ENCODE results near the gene ATP5IF1. TPM values are rescaled to one million over a fixed set of nuclear protein-coding genes. Genes with fewer than 3 reads are reported as not detected.

Gene ATP5IF1
- total and polyA plus RNA-seq, 10 of the 15 experiments (the other 5 are each of a cell fraction or from before 2014, with no cell fraction given): 253 to 1,210 (median 418) TPM

DNA sequence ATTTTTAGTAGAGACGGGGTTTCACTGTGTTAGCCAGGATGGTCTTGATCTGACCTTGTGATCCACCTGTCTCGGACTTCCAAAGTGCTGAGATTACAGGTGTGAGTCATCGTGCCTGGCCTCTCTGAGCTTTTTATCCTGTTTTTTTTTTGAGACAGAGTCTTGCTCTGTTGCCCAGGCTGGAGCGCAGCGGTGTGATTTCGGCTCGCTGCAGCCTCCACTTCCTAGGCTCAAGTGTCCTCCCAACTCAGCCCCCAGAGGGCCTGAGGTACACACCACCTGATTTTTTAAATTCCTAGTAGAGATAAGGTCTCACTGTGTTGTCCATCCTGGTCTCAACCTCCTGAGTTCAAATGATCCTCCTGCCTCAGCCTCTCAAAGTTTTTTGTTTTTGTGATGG is 43.8 kb downstream of the ATP5IF1 start (continued):
- TF ChIP-seq, protein P1, sequence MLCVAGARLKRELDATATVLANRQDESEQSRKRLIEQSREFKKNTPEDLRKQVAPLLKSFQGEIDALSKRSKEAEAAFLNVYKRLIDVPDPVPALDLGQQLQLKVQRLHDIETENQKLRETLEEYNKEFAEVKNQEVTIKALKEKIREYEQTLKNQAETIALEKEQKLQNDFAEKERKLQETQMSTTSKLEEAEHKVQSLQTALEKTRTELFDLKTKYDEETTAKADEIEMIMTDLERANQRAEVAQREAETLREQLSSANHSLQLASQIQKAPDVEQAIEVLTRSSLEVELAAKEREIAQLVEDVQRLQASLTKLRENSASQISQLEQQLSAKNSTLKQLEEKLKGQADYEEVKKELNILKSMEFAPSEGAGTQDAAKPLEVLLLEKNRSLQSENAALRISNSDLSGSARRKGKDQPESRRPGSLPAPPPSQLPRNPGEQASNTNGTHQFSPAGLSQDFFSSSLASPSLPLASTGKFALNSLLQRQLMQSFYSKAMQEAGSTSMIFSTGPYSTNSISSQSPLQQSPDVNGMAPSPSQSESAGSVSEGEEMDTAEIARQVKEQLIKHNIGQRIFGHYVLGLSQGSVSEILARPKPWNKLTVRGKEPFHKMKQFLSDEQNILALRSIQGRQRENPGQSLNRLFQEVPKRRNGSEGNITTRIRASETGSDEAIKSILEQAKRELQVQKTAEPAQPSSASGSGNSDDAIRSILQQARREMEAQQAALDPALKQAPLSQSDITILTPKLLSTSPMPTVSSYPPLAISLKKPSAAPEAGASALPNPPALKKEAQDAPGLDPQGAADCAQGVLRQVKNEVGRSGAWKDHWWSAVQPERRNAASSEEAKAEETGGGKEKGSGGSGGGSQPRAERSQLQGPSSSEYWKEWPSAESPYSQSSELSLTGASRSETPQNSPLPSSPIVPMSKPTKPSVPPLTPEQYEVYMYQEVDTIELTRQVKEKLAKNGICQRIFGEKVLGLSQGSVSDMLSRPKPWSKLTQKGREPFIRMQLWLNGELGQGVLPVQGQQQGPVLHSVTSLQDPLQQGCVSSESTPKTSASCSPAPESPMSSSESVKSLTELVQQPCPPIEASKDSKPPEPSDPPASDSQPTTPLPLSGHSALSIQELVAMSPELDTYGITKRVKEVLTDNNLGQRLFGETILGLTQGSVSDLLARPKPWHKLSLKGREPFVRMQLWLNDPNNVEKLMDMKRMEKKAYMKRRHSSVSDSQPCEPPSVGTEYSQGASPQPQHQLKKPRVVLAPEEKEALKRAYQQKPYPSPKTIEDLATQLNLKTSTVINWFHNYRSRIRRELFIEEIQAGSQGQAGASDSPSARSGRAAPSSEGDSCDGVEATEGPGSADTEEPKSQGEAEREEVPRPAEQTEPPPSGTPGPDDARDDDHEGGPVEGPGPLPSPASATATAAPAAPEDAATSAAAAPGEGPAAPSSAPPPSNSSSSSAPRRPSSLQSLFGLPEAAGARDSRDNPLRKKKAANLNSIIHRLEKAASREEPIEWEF (IDR thresholded peaks at IDR 0.05; ENCODE audit: insufficient replicate concordance, low read depth, low read length): no peak
- TF ChIP-seq POLR2AphosphoS2 (IDR thresholded peaks at IDR 0.05; ENCODE audit: low read depth, low read length) (no peak), CHD2 (IDR thresholded peaks at IDR 0.05; ENCODE audit: borderline replicate concordance, low read depth, low read length) (no peak)

DNA sequence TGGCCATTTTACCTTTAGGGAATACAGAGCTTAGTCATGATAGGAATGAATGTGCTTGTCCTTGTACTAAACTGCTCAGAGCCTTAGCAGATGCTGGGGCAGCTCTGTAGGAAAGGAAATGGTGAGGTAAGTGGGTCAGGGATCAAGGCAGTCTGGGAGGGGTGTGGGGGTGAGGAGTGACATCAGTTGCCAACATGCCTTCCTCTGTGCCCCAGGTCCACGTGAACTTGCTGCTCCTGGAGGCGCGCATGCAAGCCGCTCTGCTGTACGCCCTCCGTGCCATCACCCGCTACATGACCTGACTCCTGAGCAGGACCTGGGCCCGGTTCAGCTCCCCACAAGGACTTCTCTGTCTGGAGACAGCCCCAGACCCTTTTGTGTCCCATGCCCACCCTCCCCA is 44.6 kb downstream of the ATP5IF1 start:
- RAD21 ChIA-PET (ENCODE audit: unreplicated experiment): no interaction called here
- POLR2A ChIA-PET: no interaction called here
- Histone ChIP-seq H3K27me3 (replicated peaks in 1 of 2; ENCODE audit: control insufficient read depth in 2 of 2, insufficient read depth in 2 of 2, low read length in 1 of 2) (no peaks in the 10 kb centered on the region), H2AFZ (ENCODE audit: control insufficient read depth, low read depth, low read length) (no peak overlapping the region), H3K9ac (ENCODE audit: control insufficient read depth, insufficient read depth, low read length) (no peak overlapping the region), H3K27ac (ENCODE audit: control insufficient read depth, insufficient read depth) (no peak overlapping the region), H3K4me1 (ENCODE audit: control insufficient read depth, insufficient read depth, low read length) (no peaks in the 10 kb centered on the region), H3K79me2 (ENCODE audit: control insufficient read depth, insufficient read depth, low read length) (no peaks in the 10 kb centered on the region), H4K20me1 (ENCODE audit: control insufficient read depth, insufficient read depth) (no peaks in the 10 kb centered on the region), H3K4me2 (ENCODE audit: control insufficient read depth, insufficient read depth) (no peak overlapping the region), H3K36me3 (ENCODE audit: control insufficient read depth in 2 of 2, insufficient read depth in 2 of 2, low read length in 1 of 2) (peaks cover 11 to 17% of the 10 kb centered on the region in 2 experiments; a peak in 3 of 4 replicates), H3K9me3 (replicated peaks; ENCODE audit: control insufficient read depth, insufficient read depth, low read length) (no peaks in the 10 kb centered on the region), H3K4me3 (no peak overlapping the region)
- ATAC-seq (no peak), FAIRE-seq (no peak), DNase-seq (ENCODE audit: low read depth, low spot score) (no peak)
- SMC1A ChIA-PET (ENCODE audit: uncharacterized antibody, unreplicated experiment): interaction anchor here (0.6 kb wide), 1 partner anchor 15 kb away, joined by 3 read pairs; no protein-coding TSS in a partner anchor
- CTCF ChIA-PET: no interaction called here
- intact Hi-C loops (cut with micrococcal nuclease; ENCODE audit: unreplicated experiment) (no loop called here), in situ Hi-C loops (cut with MboI) (no loop called here)
- WGBS (ENCODE audit: insufficient coverage, insufficient replicate concordance, low lambda C conversion rate, missing lambda C conversion rate): 90% methylated on average over 8 of the region's 8 CpGs
- no TSS peak for BruUV-seq (replicated peaks)
- TF ChIP-seq SUPT20H (IDR thresholded peaks at IDR 0.05; ENCODE audit: borderline replicate concordance, control insufficient read depth, low read depth, low read length) (no peak), HDGF (IDR thresholded peaks at IDR 0.05) (no peak), CREM (IDR thresholded peaks at IDR 0.05; ENCODE audit: low read depth) (no peak), SIX5 (IDR thresholded peaks at IDR 0.05; ENCODE audit: low read depth, low read length, severe bottlenecking) (no peak), MEF2B (IDR thresholded peaks at IDR 0.05; ENCODE audit: partially characterized antibody, poor library complexity, severe bottlenecking) (no peak), SIN3A (IDR thresholded peaks at IDR 0.05; ENCODE audit: low read depth, low read length) (no peak), NR2C2 (IDR thresholded peaks at IDR 0.05; ENCODE audit: borderline replicate concordance, control insufficient read depth, insufficient read length, low read depth) (no peak), MTA3 (IDR thresholded peaks at IDR 0.05; ENCODE audit: borderline replicate concordance, low read length) (no peak), SP1 (IDR thresholded peaks at IDR 0.05; ENCODE audit: low read depth, low read length) (no peak), ZNF24 (IDR thresholded peaks at IDR 0.05) (no peak), IKZF2 (IDR thresholded peaks at IDR 0.05) (no peak), ZNF217 (IDR thresholded peaks at IDR 0.05) (no peak)
- TF ChIP-seq, protein P2, sequence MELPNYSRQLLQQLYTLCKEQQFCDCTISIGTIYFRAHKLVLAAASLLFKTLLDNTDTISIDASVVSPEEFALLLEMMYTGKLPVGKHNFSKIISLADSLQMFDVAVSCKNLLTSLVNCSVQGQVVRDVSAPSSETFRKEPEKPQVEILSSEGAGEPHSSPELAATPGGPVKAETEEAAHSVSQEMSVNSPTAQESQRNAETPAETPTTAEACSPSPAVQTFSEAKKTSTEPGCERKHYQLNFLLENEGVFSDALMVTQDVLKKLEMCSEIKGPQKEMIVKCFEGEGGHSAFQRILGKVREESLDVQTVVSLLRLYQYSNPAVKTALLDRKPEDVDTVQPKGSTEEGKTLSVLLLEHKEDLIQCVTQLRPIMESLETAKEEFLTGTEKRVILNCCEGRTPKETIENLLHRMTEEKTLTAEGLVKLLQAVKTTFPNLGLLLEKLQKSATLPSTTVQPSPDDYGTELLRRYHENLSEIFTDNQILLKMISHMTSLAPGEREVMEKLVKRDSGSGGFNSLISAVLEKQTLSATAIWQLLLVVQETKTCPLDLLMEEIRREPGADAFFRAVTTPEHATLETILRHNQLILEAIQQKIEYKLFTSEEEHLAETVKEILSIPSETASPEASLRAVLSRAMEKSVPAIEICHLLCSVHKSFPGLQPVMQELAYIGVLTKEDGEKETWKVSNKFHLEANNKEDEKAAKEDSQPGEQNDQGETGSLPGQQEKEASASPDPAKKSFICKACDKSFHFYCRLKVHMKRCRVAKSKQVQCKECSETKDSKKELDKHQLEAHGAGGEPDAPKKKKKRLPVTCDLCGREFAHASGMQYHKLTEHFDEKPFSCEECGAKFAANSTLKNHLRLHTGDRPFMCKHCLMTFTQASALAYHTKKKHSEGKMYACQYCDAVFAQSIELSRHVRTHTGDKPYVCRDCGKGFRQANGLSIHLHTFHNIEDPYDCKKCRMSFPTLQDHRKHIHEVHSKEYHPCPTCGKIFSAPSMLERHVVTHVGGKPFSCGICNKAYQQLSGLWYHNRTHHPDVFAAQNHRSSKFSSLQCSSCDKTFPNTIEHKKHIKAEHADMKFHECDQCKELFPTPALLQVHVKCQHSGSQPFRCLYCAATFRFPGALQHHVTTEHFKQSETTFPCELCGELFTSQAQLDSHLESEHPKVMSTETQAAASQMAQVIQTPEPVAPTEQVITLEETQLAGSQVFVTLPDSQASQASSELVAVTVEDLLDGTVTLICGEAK (IDR thresholded peaks at IDR 0.05; ENCODE audit: borderline replicate concordance): no peak
